ENCODE measurements around the gene DHX32.
A peak's percentile ranks its signal among the peaks of the same experiment; 100 is the strongest.

Gene DHX32

GRCh38 chr10:125878957-125879835, 1.9 kb downstream of the DHX32 start:
- ChIA-PET CTCF (interaction anchor here (0.6 kb wide), 1 partner anchor 30 kb away, joined by 6 read pairs; no protein-coding TSS in a partner anchor), POLR2A (ENCODE audit: low non-redundant PET) (interaction anchor here (0.7 kb wide), 1 partner anchor 282 kb away, joined by 8 read pairs; no protein-coding TSS in a partner anchor)
- peak; percentile 83 for DNase-seq (ENCODE audit: low spot score)
- H3K27ac ChIP-seq: peak overlapping the region; percentile 60
- TF ChIP-seq, protein P1, sequence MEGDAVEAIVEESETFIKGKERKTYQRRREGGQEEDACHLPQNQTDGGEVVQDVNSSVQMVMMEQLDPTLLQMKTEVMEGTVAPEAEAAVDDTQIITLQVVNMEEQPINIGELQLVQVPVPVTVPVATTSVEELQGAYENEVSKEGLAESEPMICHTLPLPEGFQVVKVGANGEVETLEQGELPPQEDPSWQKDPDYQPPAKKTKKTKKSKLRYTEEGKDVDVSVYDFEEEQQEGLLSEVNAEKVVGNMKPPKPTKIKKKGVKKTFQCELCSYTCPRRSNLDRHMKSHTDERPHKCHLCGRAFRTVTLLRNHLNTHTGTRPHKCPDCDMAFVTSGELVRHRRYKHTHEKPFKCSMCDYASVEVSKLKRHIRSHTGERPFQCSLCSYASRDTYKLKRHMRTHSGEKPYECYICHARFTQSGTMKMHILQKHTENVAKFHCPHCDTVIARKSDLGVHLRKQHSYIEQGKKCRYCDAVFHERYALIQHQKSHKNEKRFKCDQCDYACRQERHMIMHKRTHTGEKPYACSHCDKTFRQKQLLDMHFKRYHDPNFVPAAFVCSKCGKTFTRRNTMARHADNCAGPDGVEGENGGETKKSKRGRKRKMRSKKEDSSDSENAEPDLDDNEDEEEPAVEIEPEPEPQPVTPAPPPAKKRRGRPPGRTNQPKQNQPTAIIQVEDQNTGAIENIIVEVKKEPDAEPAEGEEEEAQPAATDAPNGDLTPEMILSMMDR (conservative IDR thresholded peaks at IDR 0.05; ENCODE audit: low read depth): no peak

DNA sequence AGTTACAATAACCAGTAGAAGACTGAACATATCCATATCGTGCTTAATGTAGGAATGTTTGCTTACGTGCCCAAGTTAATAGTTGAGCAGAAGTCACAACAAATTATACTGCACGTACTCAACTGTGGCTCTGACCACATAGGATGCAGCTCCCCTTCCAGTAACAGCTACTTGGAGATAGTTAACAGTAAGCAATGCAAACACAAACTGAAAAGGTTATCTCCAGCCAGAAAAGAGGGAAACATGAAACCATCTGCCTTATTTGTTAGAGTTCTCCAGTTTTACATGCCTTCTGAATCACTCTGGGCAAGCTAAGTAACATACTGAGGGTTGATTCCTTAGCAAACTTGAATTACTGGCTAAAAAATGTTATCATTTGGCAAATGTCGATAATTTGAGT, 9.8 kb downstream of the DHX32 start:
- POLR2A ChIA-PET (ENCODE audit: low non-redundant PET): no interaction called here
- no peak for DNase-seq (ENCODE audit: low spot score)
- CTCF ChIA-PET: interaction anchor here (0.7 kb wide), 1 partner anchor 10 kb away, joined by 3 read pairs; no protein-coding TSS in a partner anchor
- no peak overlapping the region for H3K27ac ChIP-seq
- TF ChIP-seq, protein P1 (conservative IDR thresholded peaks at IDR 0.05; ENCODE audit: low read depth): no peak

GRCh38 chr10:125868372-125868975, 12.6 kb downstream of the DHX32 start:
- DNase-seq (ENCODE audit: low spot score): peak; percentile 56
- no peak overlapping the region for H3K27ac ChIP-seq
- ChIA-PET POLR2A (ENCODE audit: low non-redundant PET) (no interaction called here), CTCF (interaction anchor here (0.6 to 1.8 kb wide), 9 partner anchors 9 to 518 kb away, joined by 3 to 7 read pairs (median 3); no protein-coding TSS in a partner anchor)
- TF ChIP-seq, protein P1 (conservative IDR thresholded peaks at IDR 0.05; ENCODE audit: low read depth): peak; percentile 84

DNA sequence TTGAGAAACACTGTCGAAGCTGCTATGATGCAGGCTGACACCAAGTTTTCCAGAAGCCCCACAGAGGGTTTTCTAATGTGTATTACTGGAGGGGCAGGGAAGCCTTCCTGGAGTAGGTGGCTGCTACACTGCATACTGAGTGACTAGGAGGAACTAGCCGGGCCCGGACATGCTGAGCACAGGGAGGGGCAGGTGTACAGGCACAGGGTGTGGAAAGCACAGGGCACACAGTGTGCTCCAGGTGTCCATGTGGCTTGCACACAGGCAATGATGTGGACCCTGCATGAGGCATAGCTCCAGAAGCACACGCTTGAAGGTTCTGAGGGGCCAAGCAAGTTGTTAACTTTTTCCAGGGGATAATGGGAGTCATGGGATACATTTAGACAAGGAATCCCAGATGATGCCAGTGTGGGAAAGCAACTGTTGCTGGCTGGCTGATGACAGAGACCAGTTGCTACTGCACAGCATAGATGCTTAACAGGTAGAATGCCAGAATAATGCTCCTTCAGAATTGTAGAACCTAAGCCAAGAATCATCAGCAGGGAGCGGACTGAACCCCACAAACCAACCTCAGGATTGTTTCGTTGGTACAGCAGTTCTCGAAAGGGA, 14.6 kb downstream of the DHX32 start:
- TF ChIP-seq, protein P1 (conservative IDR thresholded peaks at IDR 0.05; ENCODE audit: low read depth): no peak
- CTCF ChIA-PET: interaction anchor here (0.6 to 0.7 kb wide), 2 partner anchors 150 to 370 kb away, joined by 3 read pairs; no protein-coding TSS in a partner anchor
- POLR2A ChIA-PET (ENCODE audit: low non-redundant PET): no interaction called here
- DNase-seq (ENCODE audit: low spot score): no peak
- peak overlapping the region; percentile 43 for H3K27ac ChIP-seq

DNA sequence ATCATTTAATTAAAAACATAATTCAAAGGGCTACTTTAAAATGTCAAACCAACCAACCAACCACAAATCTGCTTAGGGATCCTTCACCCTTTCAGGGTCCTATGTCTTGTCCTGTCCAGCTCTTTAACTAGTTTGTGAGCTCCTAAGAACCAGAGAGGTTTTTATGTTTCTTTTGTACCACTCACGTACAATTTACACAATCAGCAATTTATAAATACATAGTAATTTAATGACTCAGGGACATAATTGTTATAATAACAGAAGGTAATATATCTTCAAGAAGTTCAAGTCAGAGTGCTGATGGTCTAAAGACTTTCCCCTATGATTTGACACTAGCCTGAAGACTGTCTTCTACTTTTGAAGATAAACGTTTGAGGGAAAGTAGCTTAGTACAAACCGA, 16.0 kb downstream of the DHX32 start:
- no peak for DNase-seq (ENCODE audit: low spot score)
- TF ChIP-seq, protein P1 (conservative IDR thresholded peaks at IDR 0.05; ENCODE audit: low read depth): no peak
- ChIA-PET POLR2A (ENCODE audit: low non-redundant PET) (no interaction called here), CTCF (no interaction called here)
- no peak overlapping the region for H3K27ac ChIP-seq

DNA sequence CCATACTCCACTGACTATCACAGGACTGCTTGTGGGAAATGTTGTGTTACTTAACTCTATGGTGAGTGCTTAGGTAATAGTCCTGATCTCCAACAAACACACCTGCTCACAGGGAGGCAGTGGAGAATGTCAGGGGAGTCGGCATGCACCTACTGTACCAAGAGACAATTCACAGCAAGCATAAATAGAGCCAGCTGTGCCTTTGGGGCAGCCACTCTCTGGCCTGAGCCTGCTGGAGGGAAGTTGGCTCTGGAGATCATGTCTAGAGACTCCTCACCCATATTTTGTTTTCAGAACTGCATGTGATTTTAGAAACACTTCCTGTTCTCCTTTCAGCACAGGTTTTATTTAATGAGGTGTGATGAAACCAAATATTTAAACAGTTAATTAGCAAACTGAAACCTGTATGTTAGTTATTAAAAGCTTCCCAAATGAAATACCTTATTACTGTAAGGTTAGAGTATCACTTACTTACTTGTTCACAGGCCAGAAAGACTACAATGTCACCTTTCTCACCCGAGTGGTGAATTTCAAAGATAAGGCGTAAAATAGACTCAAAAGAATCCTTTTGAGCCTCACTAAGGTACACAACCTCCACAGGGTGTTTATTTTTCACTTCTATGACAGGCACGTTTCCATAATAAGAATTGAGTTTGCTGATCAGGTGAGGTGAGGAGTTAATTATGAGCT, 21.8 kb downstream of the DHX32 start:
- TF ChIP-seq, protein P1 (conservative IDR thresholded peaks at IDR 0.05; ENCODE audit: low read depth): no peak
- DNase-seq (ENCODE audit: low spot score): no peak
- ChIA-PET POLR2A (ENCODE audit: low non-redundant PET) (no interaction called here), CTCF (no interaction called here)
- H3K27ac ChIP-seq: no peak overlapping the region
